OCI-LY1 (cell line): ENCODE measurements around the gene XIRP2.
A peak's percentile ranks its signal among the peaks of the same experiment; 100 is the strongest.
"Not testable (repeated sequence)": the region's sequence is repeated elsewhere in the genome, so short reads cannot be mapped to it uniquely, and the experiment has no call there.

ENCODE experiments used
- H2AFZ ChIP-seq: fragments of 200-600 bp; sonication (generic), shearing (Covaris generic); 2 replicates; pipeline ENCODE4 v1.6.0; 2014; ENCODE audit warnings: antibody characterized with exemption, mild to moderate bottlenecking, low read length
- H3F3A ChIP-seq: fragments of 200-600 bp; sonication (generic), shearing (Covaris generic); 2 replicates; pipeline ENCODE4 v1.6.0; 2014; ENCODE audit warnings: mild to moderate bottlenecking, antibody characterized with exemption, low read length, moderate library complexity; ENCODE audit not compliant: insufficient read depth
- H3K27ac ChIP-seq: fragments of 200-600 bp; sonication (generic); 2 replicates; pipeline ENCODE4 v1.5.1; 2014; ENCODE audit warnings: low read length, mixed run types, mild to moderate bottlenecking, low read depth; ENCODE audit not compliant: poor library complexity, severe bottlenecking
- H3K27me3 ChIP-seq: fragments of 200-600 bp; sonication (generic); 2 replicates; pipeline ENCODE4 v1.6.0; 2014; ENCODE audit warnings: antibody characterized with exemption, mild to moderate bottlenecking, low read length, moderate library complexity; ENCODE audit not compliant: insufficient read depth
- H3K36me3 ChIP-seq: fragments of 200-600 bp; sonication (generic); 2 replicates; pipeline ENCODE4 v1.6.1; 2014; ENCODE audit warnings: mild to moderate bottlenecking, antibody characterized with exemption, low read length, moderate library complexity, mixed read lengths; ENCODE audit not compliant: insufficient read depth
- H3K4me1 ChIP-seq: fragments of 200-600 bp; sonication (generic); 2 replicates; pipeline ENCODE4 v1.5.1; 2014; ENCODE audit warnings: mild to moderate bottlenecking, low read length, moderate library complexity; ENCODE audit not compliant: insufficient read depth, severe bottlenecking
- H3K4me2 ChIP-seq: fragments of 200-600 bp; sonication (generic), shearing (Covaris generic); 2 replicates; pipeline ENCODE4 v1.6.1; 2014; ENCODE audit warnings: low read length
- H3K4me3 ChIP-seq: fragments of 200-600 bp; sonication (generic); 2 replicates; pipeline ENCODE4 v1.5.1; 2014; ENCODE audit warnings: low read length, low read depth, mild to moderate bottlenecking, mixed read lengths; ENCODE audit not compliant: poor library complexity, severe bottlenecking
- H3K79me2 ChIP-seq: fragments of 200-600 bp; shearing (Covaris generic); 2 replicates; pipeline ENCODE4 v1.6.1; 2016; ENCODE audit warnings: mixed run types, low read length, mixed read lengths; ENCODE audit not compliant: insufficient read depth
- H3K9ac ChIP-seq: fragments of 200-600 bp; sonication (generic), shearing (Covaris generic); 2 replicates; pipeline ENCODE4 v1.6.1; 2014; ENCODE audit warnings: mild to moderate bottlenecking, low read length, mixed read lengths
- H3K9me2 ChIP-seq: fragments of 200-600 bp; sonication (generic), shearing (Covaris generic); 2 replicates; pipeline ENCODE4 v1.6.1; 2014; ENCODE audit warnings: low read depth, mild to moderate bottlenecking, low read length, mixed read lengths
- H3K9me3 ChIP-seq: fragments of 200-600 bp; shearing (Covaris generic); 2 replicates; pipeline ENCODE4 v1.6.1; 2014; ENCODE audit warnings: low read length, mixed read lengths
- H4K20me1 ChIP-seq: fragments of 200-600 bp; sonication (generic), shearing (Covaris generic); 2 replicates; pipeline ENCODE4 v1.6.0; 2016; ENCODE audit warnings: mild to moderate bottlenecking, low read length; ENCODE audit not compliant: insufficient read depth
- CTCF ChIP-seq: fragments of 200-600 bp; sonication (generic), shearing (Covaris generic); IDR thresholded peaks from 2 replicates; pipeline ENCODE4 v1.5.1; 2017; ENCODE audit warnings: mild to moderate bottlenecking, antibody characterized with exemption, low read length, moderate library complexity, mixed read lengths
- EZH2 ChIP-seq: fragments of 200-600 bp; sonication (generic), shearing (Covaris generic); IDR thresholded peaks from 2 replicates; pipeline ENCODE4 v1.8.0; 2017; ENCODE audit warnings: borderline replicate concordance, mixed run types, mild to moderate bottlenecking, antibody characterized with exemption, low read length, moderate library complexity, mixed read lengths

Gene XIRP2

GRCh38 chr2:167264380-167264779, 376.1 kb downstream of the XIRP2 start:
- H3K27ac ChIP-seq, result no peak overlapping the region
- no peaks in the 10 kb centered on the region for H3K9me3 ChIP-seq
- H3K9ac ChIP-seq, result no peak overlapping the region
- no peak overlapping the region for H3K4me2 ChIP-seq
- no peaks in the 10 kb centered on the region for H4K20me1 ChIP-seq
- peak; percentile 33; the same call in 1 of the 2 replicates for TF ChIP-seq CTCF
- TF ChIP-seq EZH2, result no peak
- H3K27me3 ChIP-seq, result no peaks in the 10 kb centered on the region
- H3K4me3 ChIP-seq, result no peak overlapping the region
- no peaks in the 10 kb centered on the region for H3F3A ChIP-seq
- no peaks in the 10 kb centered on the region for H3K9me2 ChIP-seq
- H2AFZ ChIP-seq, result no peak overlapping the region
- no peaks in the 10 kb centered on the region for H3K4me1 ChIP-seq
- H3K36me3 ChIP-seq, result no peaks in the 10 kb centered on the region
- no peaks in the 10 kb centered on the region for H3K79me2 ChIP-seq

GRCh38 chr2:167265004-167265403, 376.7 kb downstream of the XIRP2 start:
- no peaks in the 10 kb centered on the region for H3K79me2 ChIP-seq
- H3K4me2 ChIP-seq, result no peak overlapping the region
- TF ChIP-seq EZH2, result no peak
- no peak overlapping the region for H3K27ac ChIP-seq
- no peaks in the 10 kb centered on the region for H3F3A ChIP-seq
- no peaks in the 10 kb centered on the region for H3K4me1 ChIP-seq
- no peaks in the 10 kb centered on the region for H3K9me2 ChIP-seq
- H3K9ac ChIP-seq, result no peak overlapping the region
- H4K20me1 ChIP-seq, result no peaks in the 10 kb centered on the region
- no peak overlapping the region for H3K4me3 ChIP-seq
- H3K27me3 ChIP-seq, result no peaks in the 10 kb centered on the region
- H3K9me3 ChIP-seq, result no peaks in the 10 kb centered on the region
- no peaks in the 10 kb centered on the region for H3K36me3 ChIP-seq
- H2AFZ ChIP-seq, result no peak overlapping the region

- Histone ChIP-seq H3K9me3 (no peaks in the 10 kb centered on the region), H3K4me2 (no peak overlapping the region), H3K27ac (no peak overlapping the region), H4K20me1 (no peaks in the 10 kb centered on the region), H3K4me1 (no peaks in the 10 kb centered on the region), H3K9ac (no peak overlapping the region), H2AFZ (no peak overlapping the region), H3K79me2 (no peaks in the 10 kb centered on the region), H3K36me3 (no peaks in the 10 kb centered on the region), H3K4me3 (no peak overlapping the region), H3K9me2 (no peaks in the 10 kb centered on the region), H3K27me3 (no peaks in the 10 kb centered on the region), H3F3A (no peaks in the 10 kb centered on the region)
- no peak for TF ChIP-seq EZH2
- no peak for TF ChIP-seq CTCF
Observed at GRCh38 chr2:167265722-167266121, 377.4 kb downstream of the XIRP2 start.

- not testable (repeated sequence) for H3K9ac ChIP-seq, H3K4me3 ChIP-seq, H4K20me1 ChIP-seq, H3K9me2 ChIP-seq, H3K4me2 ChIP-seq, H3F3A ChIP-seq, H3K36me3 ChIP-seq, H3K27ac ChIP-seq, H3K4me1 ChIP-seq, H2AFZ ChIP-seq, H3K79me2 ChIP-seq, H3K9me3 ChIP-seq, H3K27me3 ChIP-seq
Observed at GRCh38 chr2:167268245-167268644, 380.0 kb downstream of the XIRP2 start.
